ENCODE data around the gene NUFIP1.

NUFIP1 gene

DNA sequence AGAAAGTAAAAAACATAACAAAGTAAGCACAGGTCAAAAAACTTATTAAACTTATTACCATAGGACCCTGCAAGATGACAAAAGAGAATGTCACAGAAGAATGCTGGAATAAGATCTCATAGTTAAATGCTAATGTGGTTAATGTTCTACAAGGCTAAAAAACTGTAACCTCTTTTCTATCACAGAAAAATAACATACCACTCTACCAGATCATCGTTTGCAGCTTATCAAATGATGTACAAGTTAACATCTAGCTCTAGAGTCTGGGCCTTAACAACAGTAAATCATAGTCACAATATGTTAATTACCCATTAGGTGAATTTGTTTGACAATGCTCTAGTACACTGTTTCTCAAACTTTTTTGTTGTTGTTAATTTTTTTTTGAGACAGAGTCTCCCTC is 53.0 kb downstream of the NUFIP1 start:
- no peak for TF ChIP-seq EZH2 (optimal IDR thresholded peaks at IDR 0.05; ENCODE audit: low read depth, low read length)
- TF ChIP-seq, protein P1, sequence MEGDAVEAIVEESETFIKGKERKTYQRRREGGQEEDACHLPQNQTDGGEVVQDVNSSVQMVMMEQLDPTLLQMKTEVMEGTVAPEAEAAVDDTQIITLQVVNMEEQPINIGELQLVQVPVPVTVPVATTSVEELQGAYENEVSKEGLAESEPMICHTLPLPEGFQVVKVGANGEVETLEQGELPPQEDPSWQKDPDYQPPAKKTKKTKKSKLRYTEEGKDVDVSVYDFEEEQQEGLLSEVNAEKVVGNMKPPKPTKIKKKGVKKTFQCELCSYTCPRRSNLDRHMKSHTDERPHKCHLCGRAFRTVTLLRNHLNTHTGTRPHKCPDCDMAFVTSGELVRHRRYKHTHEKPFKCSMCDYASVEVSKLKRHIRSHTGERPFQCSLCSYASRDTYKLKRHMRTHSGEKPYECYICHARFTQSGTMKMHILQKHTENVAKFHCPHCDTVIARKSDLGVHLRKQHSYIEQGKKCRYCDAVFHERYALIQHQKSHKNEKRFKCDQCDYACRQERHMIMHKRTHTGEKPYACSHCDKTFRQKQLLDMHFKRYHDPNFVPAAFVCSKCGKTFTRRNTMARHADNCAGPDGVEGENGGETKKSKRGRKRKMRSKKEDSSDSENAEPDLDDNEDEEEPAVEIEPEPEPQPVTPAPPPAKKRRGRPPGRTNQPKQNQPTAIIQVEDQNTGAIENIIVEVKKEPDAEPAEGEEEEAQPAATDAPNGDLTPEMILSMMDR (IDR thresholded peaks at IDR 0.05; ENCODE audit: low read length) = no peak
- no peak for TF ChIP-seq EZH2phosphoT487 (IDR thresholded peaks at IDR 0.05; ENCODE audit: low read length)

GRCh38 chr13:44934724-44935123 is 54.5 kb downstream of the NUFIP1 start:
- Histone ChIP-seq H3K27me3 (replicated peaks; ENCODE audit: insufficient read depth, low read length) (no peaks in the 10 kb centered on the region), H3K27ac (ENCODE audit: low read length) (no peak overlapping the region), H3K79me2 (ENCODE audit: low read length) (no peaks in the 10 kb centered on the region), H3K4me2 (ENCODE audit: low read depth, low read length) (no peak overlapping the region), H3K9me2 (replicated peaks; ENCODE audit: insufficient read depth, low read length) (no peaks in the 10 kb centered on the region), H3K9me3 (replicated peaks; ENCODE audit: insufficient read depth, low read length) (no peaks in the 10 kb centered on the region), H3K9ac (ENCODE audit: low read length) (no peak overlapping the region), H4K20me1 (ENCODE audit: insufficient read depth, low read length) (no peaks in the 10 kb centered on the region), H3K36me3 (replicated peaks; ENCODE audit: insufficient read depth, low read length) (no peaks in the 10 kb centered on the region), H3F3A (ENCODE audit: insufficient read depth, low read length) (no peaks in the 10 kb centered on the region), H2AFZ (ENCODE audit: low read length) (no peak overlapping the region), H3K4me1 (ENCODE audit: low read length) (no peaks in the 10 kb centered on the region), H3K4me3 (ENCODE audit: low read length) (no peak overlapping the region)
- no peak for TF ChIP-seq EZH2phosphoT487 (IDR thresholded peaks at IDR 0.05; ENCODE audit: low read length)
- TF ChIP-seq, protein P1 (IDR thresholded peaks at IDR 0.05; ENCODE audit: low read length) = no peak
- TF ChIP-seq EZH2 (optimal IDR thresholded peaks at IDR 0.05; ENCODE audit: low read depth, low read length) = no peak
- no peak for DNase-seq

More for the DNA sequence above, 53.0 kb downstream of the NUFIP1 start:
- H3K9ac ChIP-seq (ENCODE audit: low read length) = no peak overlapping the region
- no peaks in the 10 kb centered on the region for H4K20me1 ChIP-seq (ENCODE audit: insufficient read depth, low read length)
- H3K4me1 ChIP-seq (ENCODE audit: low read length) = no peaks in the 10 kb centered on the region
- no peaks in the 10 kb centered on the region for H3K9me2 ChIP-seq (replicated peaks; ENCODE audit: insufficient read depth, low read length)
- no peaks in the 10 kb centered on the region for H3F3A ChIP-seq (ENCODE audit: insufficient read depth, low read length)
- no peaks in the 10 kb centered on the region for H3K27me3 ChIP-seq (replicated peaks; ENCODE audit: insufficient read depth, low read length)
- no peak overlapping the region for H3K27ac ChIP-seq (ENCODE audit: low read length)
- H2AFZ ChIP-seq (ENCODE audit: low read length) = no peak overlapping the region
- H3K36me3 ChIP-seq (replicated peaks; ENCODE audit: insufficient read depth, low read length) = no peaks in the 10 kb centered on the region
- no peak for DNase-seq
- no peaks in the 10 kb centered on the region for H3K79me2 ChIP-seq (ENCODE audit: low read length)
- no peak overlapping the region for H3K4me3 ChIP-seq (ENCODE audit: low read length)
- no peaks in the 10 kb centered on the region for H3K9me3 ChIP-seq (replicated peaks; ENCODE audit: insufficient read depth, low read length)
- no peak overlapping the region for H3K4me2 ChIP-seq (ENCODE audit: low read depth, low read length)

DNA sequence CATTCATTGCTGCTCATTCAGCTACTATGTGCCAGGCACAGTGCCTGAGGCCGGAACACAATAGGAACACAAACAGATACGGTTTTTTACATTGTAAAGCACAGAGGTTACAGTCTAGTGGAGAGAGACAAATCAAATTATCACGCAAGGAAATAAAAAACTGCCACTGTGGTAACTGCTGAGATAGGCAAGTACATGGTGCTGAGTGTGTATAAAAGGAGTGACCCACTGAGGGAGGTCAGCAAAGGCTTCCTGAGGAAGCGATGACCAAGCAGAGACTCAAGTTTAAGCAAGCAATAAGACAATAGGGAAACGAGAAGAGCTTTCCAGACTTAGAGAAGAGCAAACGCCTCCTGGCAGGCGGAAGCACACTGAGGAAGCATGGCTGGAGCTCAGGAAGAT is 56.4 kb downstream of the NUFIP1 start:
- Histone ChIP-seq H3K79me2 (ENCODE audit: low read length) (no peaks in the 10 kb centered on the region), H3K36me3 (replicated peaks; ENCODE audit: insufficient read depth, low read length) (no peaks in the 10 kb centered on the region), H3K9me3 (replicated peaks; ENCODE audit: insufficient read depth, low read length) (no peaks in the 10 kb centered on the region), H4K20me1 (ENCODE audit: insufficient read depth, low read length) (no peaks in the 10 kb centered on the region), H3F3A (ENCODE audit: insufficient read depth, low read length) (no peaks in the 10 kb centered on the region), H3K4me1 (ENCODE audit: low read length) (no peaks in the 10 kb centered on the region), H3K9ac (ENCODE audit: low read length) (no peak overlapping the region), H3K4me2 (ENCODE audit: low read depth, low read length) (no peak overlapping the region), H3K9me2 (replicated peaks; ENCODE audit: insufficient read depth, low read length) (no peaks in the 10 kb centered on the region), H3K4me3 (ENCODE audit: low read length) (no peak overlapping the region), H3K27me3 (replicated peaks; ENCODE audit: insufficient read depth, low read length) (no peaks in the 10 kb centered on the region), H3K27ac (ENCODE audit: low read length) (no peak overlapping the region), H2AFZ (ENCODE audit: low read length) (no peak overlapping the region)
- no peak for TF ChIP-seq EZH2phosphoT487 (IDR thresholded peaks at IDR 0.05; ENCODE audit: low read length)
- no peak for TF ChIP-seq EZH2 (optimal IDR thresholded peaks at IDR 0.05; ENCODE audit: low read depth, low read length)
- TF ChIP-seq, protein P1 (IDR thresholded peaks at IDR 0.05; ENCODE audit: low read length) = no peak
- no peak for DNase-seq
